Adipose tissue (tissue), 3 donors: ENCODE measurements around the gene RBM15. TPM values are rescaled to one million over a fixed set of nuclear protein-coding genes. Genes with fewer than 3 reads are reported as not detected.

ENCODE experiments used
- H3K27ac ChIP-seq: one replicate; pipeline ENCODE4 v1.5.1; 2013; ENCODE audit warnings: low read depth, low read length
- WGBS, 3 donors: extraction: QIAGEN DNeasy Blood & Tissue Kit; methylation state at CpG; one replicate each; pipeline ENCODE4 v1.1.7; 2013; 5-methylcytosine and 5-hydroxymethylcytosine counted together
- polyA plus RNA-seq, 3 donors: library from polyadenylated mRNA; stranded (reverse); fragments of 200-250 nt; gene quantifications; one replicate each; pipeline ENCODE4 v1.2.3, GENCODE V29; 2013
- donor health status: healthy with polysubstance abuse.
- donor health status: Bipolar disorder and iron deficiency.
- donor health status: healthy.

The RBM15 gene
- polyA plus RNA-seq, 3 donors = 1.7 to 5.1 (median 4.0) TPM

- 62 to 76% (median 72%) methylated on average over 2 of the region's 2 CpGs for WGBS, 3 donors
Observed at GRCh38 chr1:110343249-110343648, 4.1 kb downstream of the RBM15 start.

GRCh38 chr1:110344152-110344551 is 5.0 kb downstream of the RBM15 start:
- H3K27ac ChIP-seq = no peak overlapping the region
- 75 to 79% (median 78%) methylated on average over 3 of the region's 3 CpGs for WGBS, 3 donors

More at GRCh38 chr1:110343249-110343648, 4.1 kb downstream of the RBM15 start:
- no peak overlapping the region for H3K27ac ChIP-seq

GRCh38 chr1:110345480-110345879 is 6.3 kb downstream of the RBM15 start:
- 80 to 85% (median 83%) methylated on average over 3 of the region's 3 CpGs for WGBS, 3 donors
- no peak overlapping the region for H3K27ac ChIP-seq

- H3K27ac ChIP-seq = no peak overlapping the region
- 68 to 71% (median 70%) methylated on average over 9 of the region's 9 CpGs for WGBS, 3 donors
Observed at GRCh38 chr1:110346690-110347089, 7.5 kb downstream of the RBM15 start.

- no peak overlapping the region for H3K27ac ChIP-seq
- 72 to 78% (median 75%) methylated on average over 14 of the region's 14 CpGs for WGBS, 3 donors
Observed at GRCh38 chr1:110347182-110347893, 8.2 kb downstream of the RBM15 start.

- H3K27ac ChIP-seq = no peak overlapping the region
Observed at GRCh38 chr1:110348050-110348449, 8.9 kb downstream of the RBM15 start.

GRCh38 chr1:110348771-110349170 is 9.6 kb downstream of the RBM15 start:
- no peak overlapping the region for H3K27ac ChIP-seq

More at GRCh38 chr1:110348050-110348449, 8.9 kb downstream of the RBM15 start:
- WGBS, 3 donors = 37 to 49% (median 39%) methylated on average over 2 of the region's 2 CpGs

GRCh38 chr1:110350360-110350759 is 11.2 kb downstream of the RBM15 start:
- WGBS, 3 donors = 91 to 96% (median 93%) methylated on average over 2 of the region's 2 CpGs
- H3K27ac ChIP-seq = no peak overlapping the region

GRCh38 chr1:110355321-110355720 is 16.1 kb downstream of the RBM15 start:
- no peak overlapping the region for H3K27ac ChIP-seq
- WGBS, 3 donors = 51 to 71% (median 57%) methylated on average over 1 of the region's 1 CpG

GRCh38 chr1:110356379-110356778 is 17.2 kb downstream of the RBM15 start:
- WGBS, 3 donors = 59 to 92% (median 90%) methylated on average over 2 of the region's 2 CpGs

GRCh38 chr1:110360431-110360830 is 21.3 kb downstream of the RBM15 start:
- no peak overlapping the region for H3K27ac ChIP-seq
- WGBS, 3 donors = 88 to 97% (median 90%) methylated on average over 2 of the region's 2 CpGs

More at GRCh38 chr1:110356379-110356778, 17.2 kb downstream of the RBM15 start:
- H3K27ac ChIP-seq = no peak overlapping the region

GRCh38 chr1:110361856-110362255 is 22.7 kb downstream of the RBM15 start:
- WGBS, 3 donors = 96 to 97% (median 97%) methylated on average over 1 of the region's 1 CpG
- H3K27ac ChIP-seq = no peak overlapping the region

GRCh38 chr1:110364221-110364620 is 25.0 kb downstream of the RBM15 start:
- H3K27ac ChIP-seq = no peak overlapping the region
- WGBS, 3 donors = 94 to 96% (median 95%) methylated on average over 3 of the region's 3 CpGs

GRCh38 chr1:110370827-110371226 is 31.6 kb downstream of the RBM15 start:
- no peak overlapping the region for H3K27ac ChIP-seq
- WGBS, 3 donors = 32 to 64% (median 53%) methylated on average over 1 of the region's 1 CpG

GRCh38 chr1:110375490-110375889 is 36.3 kb downstream of the RBM15 start:
- 69 to 93% (median 88%) methylated on average over 1 of the region's 1 CpG for WGBS, 3 donors

GRCh38 chr1:110380672-110381283 is 41.6 kb downstream of the RBM15 start:
- 41 to 78% (median 41%) methylated on average over 10 of the region's 10 CpGs for WGBS, 3 donors

More at GRCh38 chr1:110375490-110375889, 36.3 kb downstream of the RBM15 start:
- H3K27ac ChIP-seq = no peak overlapping the region

GRCh38 chr1:110383251-110383990 is 44.2 kb downstream of the RBM15 start:
- WGBS, 3 donors = 36 to 69% (median 41%) methylated on average over 5 of the region's 5 CpGs

More at GRCh38 chr1:110380672-110381283, 41.6 kb downstream of the RBM15 start:
- H3K27ac ChIP-seq = no peak overlapping the region

GRCh38 chr1:110384581-110385321 is 45.6 kb downstream of the RBM15 start:
- no peak overlapping the region for H3K27ac ChIP-seq
- 90 to 93% (median 93%) methylated on average over 19 of the region's 19 CpGs for WGBS, 3 donors

More at GRCh38 chr1:110383251-110383990, 44.2 kb downstream of the RBM15 start:
- no peak overlapping the region for H3K27ac ChIP-seq
